RWPE1 (cell line): ENCODE results near the gene MGME1.

Source experiments
- CTCF ChIA-PET: fragments of 350-600 bp; sonication (Branson Sonifier 250); formaldehyde crosslinking; extraction: SDS; loops from one replicate; lab custom pipeline; 2021; lab: Yijun Ruan, JAX
- POLR2A ChIA-PET: fragments of 400-600 bp; formaldehyde crosslinking; extraction: SDS; loops from one replicate; lab custom pipeline; 2020; ENCODE audit warnings: antibody characterized with exemption; ENCODE audit not compliant: low non-redundant PET; lab: Yijun Ruan, JAX
- DNase-seq: peaks from one replicate; pipeline ENCODE4 v3.0.0; 2012; ENCODE audit warnings: low spot score
- H3K27ac ChIP-seq: fragments of 450-650 bp; 2 replicates; pipeline ENCODE4 v1.5.1; 2017
- TF ChIP-seq, protein P1 (sequence below): fragments of 450-650 bp; conservative IDR thresholded peaks from 2 replicates; pipeline ENCODE4 v1.5.1; 2017; ENCODE audit warnings: low read depth, mild to moderate bottlenecking

MGME1 gene

DNA sequence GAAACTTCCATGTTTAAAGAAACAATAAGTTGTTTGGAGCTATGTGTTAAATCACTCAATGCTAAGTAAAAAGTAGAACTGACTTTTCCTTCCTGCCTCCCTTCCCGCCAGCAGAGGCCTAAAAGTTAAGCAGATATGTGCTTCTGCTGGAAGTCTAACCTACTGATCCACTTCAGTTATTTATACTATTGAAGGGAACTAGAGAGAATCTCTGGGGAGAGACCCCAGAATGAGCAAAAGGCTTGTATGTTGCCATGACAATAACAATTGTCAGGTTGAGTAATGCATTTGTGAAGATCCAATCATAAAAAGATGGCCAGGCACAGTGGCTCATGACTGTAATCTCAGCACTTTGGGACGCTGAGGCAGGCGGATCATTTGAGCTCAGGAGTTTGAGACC, 24.7 kb downstream of the MGME1 start:
- POLR2A ChIA-PET = no interaction called here
- no peak for DNase-seq
- TF ChIP-seq, protein P1, sequence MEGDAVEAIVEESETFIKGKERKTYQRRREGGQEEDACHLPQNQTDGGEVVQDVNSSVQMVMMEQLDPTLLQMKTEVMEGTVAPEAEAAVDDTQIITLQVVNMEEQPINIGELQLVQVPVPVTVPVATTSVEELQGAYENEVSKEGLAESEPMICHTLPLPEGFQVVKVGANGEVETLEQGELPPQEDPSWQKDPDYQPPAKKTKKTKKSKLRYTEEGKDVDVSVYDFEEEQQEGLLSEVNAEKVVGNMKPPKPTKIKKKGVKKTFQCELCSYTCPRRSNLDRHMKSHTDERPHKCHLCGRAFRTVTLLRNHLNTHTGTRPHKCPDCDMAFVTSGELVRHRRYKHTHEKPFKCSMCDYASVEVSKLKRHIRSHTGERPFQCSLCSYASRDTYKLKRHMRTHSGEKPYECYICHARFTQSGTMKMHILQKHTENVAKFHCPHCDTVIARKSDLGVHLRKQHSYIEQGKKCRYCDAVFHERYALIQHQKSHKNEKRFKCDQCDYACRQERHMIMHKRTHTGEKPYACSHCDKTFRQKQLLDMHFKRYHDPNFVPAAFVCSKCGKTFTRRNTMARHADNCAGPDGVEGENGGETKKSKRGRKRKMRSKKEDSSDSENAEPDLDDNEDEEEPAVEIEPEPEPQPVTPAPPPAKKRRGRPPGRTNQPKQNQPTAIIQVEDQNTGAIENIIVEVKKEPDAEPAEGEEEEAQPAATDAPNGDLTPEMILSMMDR = no peak
- CTCF ChIA-PET = no interaction called here
- no peak overlapping the region for H3K27ac ChIP-seq

DNA sequence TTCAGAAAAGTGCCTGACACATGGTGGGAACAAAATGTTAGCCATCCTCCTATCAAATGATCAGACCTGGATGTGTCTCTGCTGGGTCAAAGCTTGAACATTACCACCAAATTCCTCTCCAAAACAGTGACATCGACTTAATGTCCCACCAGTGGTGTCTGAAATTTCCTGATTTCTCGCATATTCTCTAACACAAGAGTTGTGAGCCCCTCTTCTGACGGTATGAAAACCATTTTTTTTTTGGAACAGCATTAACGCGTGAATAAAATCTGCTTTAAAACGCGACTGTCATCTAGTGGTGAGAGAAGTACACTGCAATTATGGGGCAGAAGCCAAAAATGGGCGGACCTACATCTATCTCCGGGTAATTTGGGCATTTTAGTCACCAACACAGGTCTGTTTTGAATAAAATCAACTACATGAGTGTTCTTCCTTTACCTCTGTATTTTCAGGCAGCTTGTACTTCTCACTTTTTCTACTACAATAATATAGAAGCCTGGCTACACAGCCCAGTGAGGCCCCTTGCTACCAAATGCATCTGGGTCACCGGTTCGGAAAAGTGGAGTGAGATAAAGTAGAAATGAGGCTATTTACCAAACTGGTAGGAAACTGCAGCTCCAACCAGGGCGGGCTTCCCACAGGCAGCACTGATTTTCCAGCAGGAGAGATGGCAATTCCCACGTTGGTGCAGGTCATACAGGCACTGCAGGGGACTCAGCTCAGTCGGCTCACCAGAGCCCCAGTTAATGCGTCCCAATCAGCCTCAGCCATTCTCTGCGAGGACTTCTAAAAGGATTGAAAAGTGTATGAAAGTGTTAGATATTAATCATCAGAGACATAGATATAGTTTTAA, 27.4 kb downstream of the MGME1 start:
- POLR2A ChIA-PET = interaction anchor here (0.6 kb wide), 1 partner anchor 20 kb away, joined by 4 read pairs; no protein-coding TSS in a partner anchor
- H3K27ac ChIP-seq = no peak overlapping the region
- peak; percentile 70 for DNase-seq
- TF ChIP-seq, protein P1 = peak; percentile 100
- CTCF ChIA-PET = interaction anchor here (0.5 to 2.8 kb wide), 12 partner anchors 12 to 492 kb away, joined by 3 to 12 read pairs (median 4); no protein-coding TSS in a partner anchor

DNA sequence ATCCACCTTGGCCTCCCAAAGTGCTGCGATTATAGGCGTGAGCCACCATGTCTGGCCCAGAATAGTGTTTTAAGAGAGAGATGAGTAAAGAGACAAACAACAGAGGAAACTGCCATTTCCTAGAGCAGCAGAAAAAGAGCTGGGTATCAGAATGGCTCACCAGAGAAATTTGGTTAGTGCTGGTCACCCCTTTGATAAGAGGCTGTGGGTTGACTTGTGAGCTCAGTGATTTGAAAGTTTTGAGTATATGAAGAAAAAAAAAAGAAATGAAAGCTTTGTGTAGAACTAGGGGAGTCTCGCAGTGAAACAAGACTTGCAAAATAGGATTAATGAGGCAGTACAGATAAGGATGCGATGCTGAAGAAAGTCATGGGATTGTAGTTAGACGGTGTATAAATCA, 29.6 kb downstream of the MGME1 start:
- no peak for DNase-seq
- H3K27ac ChIP-seq = no peak overlapping the region
- ChIA-PET POLR2A (no interaction called here), CTCF (no interaction called here)
- TF ChIP-seq, protein P1 = no peak

DNA sequence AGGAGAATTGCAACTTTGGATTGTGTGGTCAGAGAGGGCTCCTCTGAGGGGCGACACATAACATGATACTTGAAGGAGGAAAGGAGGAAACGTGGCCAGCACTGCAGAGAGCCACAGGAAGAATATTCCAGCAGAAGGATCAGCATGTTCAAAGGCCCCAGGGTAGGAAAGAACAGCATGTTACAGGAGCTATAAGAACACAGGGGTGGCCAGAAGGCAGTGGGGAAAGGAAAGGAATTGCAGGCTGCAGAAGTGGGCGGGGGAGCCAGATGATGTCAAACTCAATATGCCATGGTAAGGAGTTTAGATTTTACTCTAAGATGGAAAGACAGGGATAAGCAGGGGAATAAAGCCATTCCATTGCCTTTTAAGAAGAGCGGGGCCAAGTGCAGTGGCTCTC, 30.7 kb downstream of the MGME1 start:
- TF ChIP-seq, protein P1 = no peak
- POLR2A ChIA-PET = no interaction called here

DNA sequence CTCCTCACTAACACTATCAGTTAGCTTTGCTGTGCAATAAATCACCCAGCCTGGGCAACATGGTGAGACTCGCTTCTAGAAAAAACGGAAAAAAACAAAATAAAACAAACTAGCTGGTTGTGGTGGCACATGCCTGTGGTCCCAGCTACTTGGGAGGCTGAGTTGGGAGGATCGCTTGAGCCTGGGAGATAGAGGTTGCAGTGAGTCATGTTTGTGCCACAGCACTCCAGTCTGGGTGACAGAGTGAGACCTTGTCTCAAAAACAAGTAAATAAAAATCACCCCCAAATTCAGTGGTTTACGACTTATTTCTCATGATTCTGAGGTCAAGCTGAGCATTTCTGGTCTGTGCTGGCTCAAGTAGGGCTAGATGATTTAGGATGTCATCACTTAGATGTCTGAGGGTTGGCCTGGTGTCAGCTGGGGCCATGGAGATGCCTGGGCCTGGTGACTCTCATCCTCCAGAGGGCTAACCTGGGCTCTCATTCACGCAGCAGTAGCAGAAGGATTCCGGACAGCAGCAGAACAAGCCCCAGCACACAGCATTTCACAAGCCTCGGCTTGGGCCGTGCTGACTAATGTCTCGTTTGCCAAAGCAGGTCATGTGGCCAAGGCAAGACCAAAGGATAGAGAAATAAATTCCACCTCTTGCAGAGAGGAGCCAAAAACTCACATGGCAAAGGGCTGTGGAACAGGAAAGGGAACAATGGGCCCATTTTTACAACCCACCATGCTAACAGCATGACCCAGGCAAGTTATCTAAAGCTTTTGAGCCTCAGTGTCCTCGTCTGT, 32.5 kb downstream of the MGME1 start:
- CTCF ChIA-PET = interaction anchor here (0.6 kb wide), 1 partner anchor 497 kb away, joined by 3 read pairs; no protein-coding TSS in a partner anchor
- TF ChIP-seq, protein P1 = no peak
- peak overlapping the region; percentile 91 for H3K27ac ChIP-seq
- DNase-seq = peak; percentile 90
- POLR2A ChIA-PET = interaction anchor here (0.6 kb wide), 1 partner anchor 750 kb away, joined by 3 read pairs; no protein-coding TSS in a partner anchor

More for the DNA sequence above, 30.7 kb downstream of the MGME1 start:
- CTCF ChIA-PET = no interaction called here
- DNase-seq = no peak
- H3K27ac ChIP-seq = 0 out of 2 replicates have a peak overlapping the region, but pooled peaks have one; percentile 41

DNA sequence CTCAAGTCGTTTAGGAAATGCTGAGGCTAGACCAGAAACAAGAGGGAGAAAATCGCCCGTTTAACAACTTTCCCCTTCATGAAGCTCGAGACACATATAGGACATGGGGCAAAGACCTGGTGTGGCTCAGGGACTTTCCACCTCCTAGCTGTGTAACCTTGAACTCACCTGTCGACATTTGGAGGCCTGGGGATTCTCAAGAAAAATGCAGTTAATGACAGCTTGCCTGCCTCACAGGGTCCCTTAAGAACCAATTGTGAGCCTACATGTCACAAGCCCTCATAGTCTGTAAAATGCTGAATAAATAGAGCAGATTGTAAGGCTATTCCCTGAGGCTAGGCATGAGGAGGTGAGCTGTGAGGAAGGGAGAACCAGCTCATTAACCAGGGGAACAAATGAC, 35.1 kb downstream of the MGME1 start:
- H3K27ac ChIP-seq = no peak overlapping the region
- DNase-seq = no peak
- TF ChIP-seq, protein P1 = no peak
- POLR2A ChIA-PET = no interaction called here
- CTCF ChIA-PET = no interaction called here
